Esophagus (tissue), 2 donors: Measurements from ENCODE around the gene CIT. TPM values are rescaled to one million over a fixed set of nuclear protein-coding genes. Genes with fewer than 3 reads are reported as not detected.
A peak's percentile ranks its signal among the peaks of the same experiment; 100 is the strongest.

Experiments used
- H3K27ac ChIP-seq, 2 donors: one replicate each; pipeline ENCODE4 v1.5.1; 2013; ENCODE audit warnings: low read depth in 2 of 2, mild to moderate bottlenecking in 2 of 2, inconsistent platforms in 1 of 2, low read length in 1 of 2, moderate library complexity in 1 of 2
- H3K27me3 ChIP-seq, 2 donors: one replicate each; pipeline ENCODE4 v1.6.1; 2013; ENCODE audit warnings: low read length in 2 of 2, control low read depth in 1 of 2, mild to moderate bottlenecking in 1 of 2; ENCODE audit not compliant: insufficient read depth in 2 of 2, control insufficient read depth in 1 of 2
- H3K36me3 ChIP-seq, 2 donors: one replicate each; pipeline ENCODE4 v1.6.1; 2013; ENCODE audit warnings: low read length in 1 of 2; ENCODE audit not compliant: control insufficient read depth in 2 of 2, insufficient read depth in 2 of 2
- H3K4me1 ChIP-seq, 2 donors: one replicate each; pipeline ENCODE4 v1.6.1; 2013; ENCODE audit warnings: low read length in 1 of 2; ENCODE audit not compliant: control insufficient read depth in 2 of 2, insufficient read depth in 2 of 2
- H3K4me3 ChIP-seq, 2 donors: one replicate each; pipeline ENCODE4 v1.5.1; 2013; ENCODE audit warnings: low read length in 2 of 2, mild to moderate bottlenecking in 2 of 2, low read depth in 1 of 2, moderate library complexity in 1 of 2
- H3K9me3 ChIP-seq, 2 donors: one replicate each; pipeline ENCODE4 v1.6.1; 2013; ENCODE audit warnings: mild to moderate bottlenecking in 2 of 2, low read depth in 1 of 2, low read length in 1 of 2, moderate library complexity in 1 of 2; ENCODE audit not compliant: control insufficient read depth in 2 of 2, insufficient read depth in 1 of 2
- WGBS, 2 donors: extraction: QIAGEN DNeasy Blood & Tissue Kit; methylation state at CpG; one replicate each; pipeline ENCODE4 v1.1.7; 2013; 5-methylcytosine and 5-hydroxymethylcytosine counted together
- polyA plus RNA-seq, 2 donors: library from polyadenylated mRNA; stranded (reverse); fragments of 200-250 nt; gene quantifications; one replicate each; pipeline ENCODE4 v1.2.3, GENCODE V29; 2013
- donor health status: healthy with polysubstance abuse.
- donor health status: Bipolar disorder and iron deficiency.

The CIT gene
- 1 to 10 TPM; 2.9 to 4.1 TPM for polyA plus RNA-seq

DNA sequence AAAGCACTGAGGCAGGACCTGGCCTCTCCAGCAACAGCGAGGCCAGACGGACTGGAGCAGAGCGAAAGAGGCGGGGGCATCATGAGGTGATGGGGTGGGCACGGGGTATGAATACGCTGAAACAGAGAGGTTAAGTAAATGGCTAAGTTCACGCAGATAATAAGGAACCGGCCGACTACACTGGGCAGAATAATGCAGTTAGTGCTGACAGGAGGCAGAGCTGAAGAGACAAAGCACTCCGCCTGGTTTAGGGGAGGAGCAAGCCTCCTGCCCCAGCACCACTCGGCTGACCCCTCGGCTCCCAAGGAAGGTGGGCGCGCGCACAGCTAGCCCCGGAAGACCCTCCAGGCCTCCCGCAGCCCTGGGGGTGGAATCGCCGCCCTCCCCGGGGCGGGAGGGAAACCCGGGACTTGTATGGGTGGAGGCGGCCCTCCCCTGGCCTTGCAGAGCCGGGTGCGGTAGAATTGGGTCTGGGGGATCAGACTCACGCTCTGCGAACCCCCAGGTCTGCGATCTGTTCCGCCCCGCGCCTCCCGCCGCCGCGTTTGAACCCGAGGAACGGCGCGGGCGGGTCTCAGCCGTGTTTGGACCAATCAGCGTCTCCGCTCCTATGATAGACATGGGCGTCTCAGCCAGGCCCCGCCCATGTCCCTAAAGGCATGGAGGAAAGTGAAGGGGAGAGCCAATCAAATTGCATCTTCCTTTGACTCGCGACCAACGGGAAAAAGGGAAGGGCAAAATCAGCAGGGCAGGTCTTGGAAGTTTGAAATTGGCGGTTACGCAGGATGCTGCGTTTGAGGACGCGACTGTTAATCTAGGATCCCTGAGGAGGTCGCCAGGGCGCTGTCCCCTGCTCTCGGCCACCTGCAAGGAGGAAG is at the start of gene CIT:
TSS of gene CIT (minus strand) at position 560 of the 878 bp plus-strand sequence. CDS start 1,152 bp downstream, outside the sequence.
- 0 to 1% methylated on average over 56 of the region's 56 CpGs for WGBS, 2 donors
- Histone ChIP-seq H3K9me3 (no peaks in the 10 kb centered on the region), H3K27me3 (no peaks in the 10 kb centered on the region), H3K4me1 (peaks cover 0 to 4% of the 10 kb centered on the region in 2 donors), H3K36me3 (no peaks in the 10 kb centered on the region), H3K27ac (no peak within 1 kb of the TSS), H3K4me3 (peak within 1 kb of the TSS; percentile 74 to 76)

DNA sequence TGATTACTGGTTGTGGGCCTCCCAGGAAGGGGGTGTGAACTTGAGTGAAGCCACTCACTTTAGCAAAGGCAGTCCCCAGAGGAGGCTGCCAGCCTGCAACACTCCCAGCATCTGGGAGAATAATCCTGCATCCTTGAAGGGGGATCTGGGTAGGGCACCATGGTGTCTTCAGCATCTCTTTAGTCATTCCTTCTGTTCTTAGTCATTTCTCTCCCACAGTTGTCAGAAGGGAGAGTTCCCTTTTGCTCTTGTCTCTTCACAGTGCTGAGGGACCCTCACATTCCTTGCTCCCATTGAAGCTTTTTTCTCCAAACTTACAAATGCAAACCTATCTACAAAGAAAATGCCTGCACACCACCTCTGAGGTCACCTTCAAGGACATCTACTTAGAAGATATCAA is 48.1 kb upstream of the CIT start:
- Histone ChIP-seq H3K36me3 (no peaks in the 10 kb centered on the region), H3K27ac (no peak overlapping the region), H3K9me3 (no peaks in the 10 kb centered on the region), H3K4me1 (no peaks in the 10 kb centered on the region), H3K27me3 (no peaks in the 10 kb centered on the region), H3K4me3 (no peak overlapping the region)

DNA sequence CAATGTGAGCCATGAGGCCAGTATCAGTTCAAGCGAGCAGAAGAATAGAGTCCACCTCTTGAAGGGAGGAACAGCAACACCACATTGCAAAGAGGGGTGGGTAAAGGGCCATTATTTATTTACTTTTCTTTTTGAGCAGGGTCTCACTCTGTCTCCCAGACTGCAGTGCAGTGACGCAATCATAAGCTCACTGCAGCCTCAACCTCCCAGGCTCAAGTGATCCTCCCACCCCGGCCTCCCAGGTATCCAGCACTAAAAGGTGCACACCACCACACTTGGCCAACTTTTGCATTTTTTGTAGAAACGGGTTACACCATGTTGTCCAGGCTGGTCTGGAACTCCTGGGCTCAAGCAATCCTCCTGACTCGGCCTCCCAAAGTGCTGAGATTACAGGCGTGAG is 42.9 kb upstream of the CIT start:
- no peaks in the 10 kb centered on the region for H3K9me3 ChIP-seq
- H3K27me3 ChIP-seq: no peaks in the 10 kb centered on the region
- WGBS, 2 donors: 86 to 91% methylated on average over 6 of the region's 6 CpGs
- H3K27ac ChIP-seq: no peak overlapping the region
- no peaks in the 10 kb centered on the region for H3K4me1 ChIP-seq
- no peaks in the 10 kb centered on the region for H3K36me3 ChIP-seq
- no peak overlapping the region for H3K4me3 ChIP-seq

GRCh38 chr12:119915894-119916510 is 38.9 kb upstream of the CIT start:
- no peaks in the 10 kb centered on the region for H3K4me1 ChIP-seq
- H3K9me3 ChIP-seq: no peaks in the 10 kb centered on the region
- H3K4me3 ChIP-seq: no peak overlapping the region
- 65 to 70% methylated on average over 13 of the region's 13 CpGs for WGBS, 2 donors
- no peaks in the 10 kb centered on the region for H3K36me3 ChIP-seq
- H3K27me3 ChIP-seq: no peaks in the 10 kb centered on the region
- H3K27ac ChIP-seq: no peak overlapping the region

DNA sequence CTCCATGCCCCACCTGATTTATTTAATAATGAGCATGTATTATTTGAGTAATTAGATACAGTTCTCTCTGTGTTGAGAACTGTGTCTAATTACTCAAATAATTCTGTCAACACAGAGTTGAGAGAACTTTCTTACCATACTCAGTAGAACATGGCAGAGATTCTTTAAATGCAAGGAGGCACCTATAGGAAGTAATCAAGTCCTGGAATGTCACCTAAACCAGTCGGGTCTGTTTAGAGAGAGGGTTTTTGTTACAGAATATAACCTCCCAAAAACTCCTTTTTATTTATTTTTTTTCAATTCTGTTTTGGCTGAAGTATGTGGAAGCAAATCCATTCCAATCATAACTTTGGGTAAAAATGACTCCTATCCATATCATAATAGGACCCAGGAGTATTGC is 37.5 kb upstream of the CIT start:
- 12 to 28% methylated on average over 1 of the region's 1 CpG for WGBS, 2 donors
- Histone ChIP-seq H3K4me1 (no peaks in the 10 kb centered on the region), H3K9me3 (no peaks in the 10 kb centered on the region)

DNA sequence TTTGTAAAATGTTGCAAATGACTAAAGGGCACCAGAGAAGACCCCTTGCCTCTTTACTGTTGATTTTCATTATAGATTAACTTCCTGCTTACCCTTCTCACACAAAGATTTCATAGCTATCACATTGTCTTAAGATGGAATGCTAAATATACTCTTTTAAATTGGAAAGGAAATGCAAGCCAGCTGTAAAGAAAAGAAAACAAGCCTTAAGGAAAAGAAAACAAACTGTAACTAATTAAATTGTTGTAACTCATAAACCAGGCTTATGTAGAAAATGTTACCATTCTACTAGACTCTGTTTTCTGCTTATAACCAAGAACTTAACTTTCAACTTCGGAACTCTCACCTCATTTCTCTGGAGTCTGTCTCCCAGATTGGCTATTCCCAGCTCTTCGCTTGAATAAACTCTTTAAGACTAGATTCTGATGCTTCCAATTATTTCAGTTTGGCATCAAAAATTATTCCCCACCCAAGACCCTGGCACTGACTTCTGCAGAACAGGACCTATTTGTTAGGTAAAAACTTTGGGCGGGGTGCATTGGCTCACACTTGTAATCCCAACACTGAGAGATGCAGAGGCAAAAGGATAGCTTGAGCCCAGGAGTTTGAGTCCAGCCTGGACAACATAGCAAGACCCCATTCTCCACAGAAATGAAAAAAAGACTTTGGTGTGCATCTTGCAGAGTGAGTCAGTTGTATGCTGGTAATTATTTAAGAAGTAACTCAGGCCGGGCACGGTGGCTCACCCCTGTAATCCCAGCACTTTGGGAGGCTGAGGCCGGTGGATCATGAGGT is 36.6 kb upstream of the CIT start:
- H3K4me3 ChIP-seq: no peak overlapping the region
- H3K27me3 ChIP-seq: no peaks in the 10 kb centered on the region
- H3K9me3 ChIP-seq: no peaks in the 10 kb centered on the region
- no peaks in the 10 kb centered on the region for H3K4me1 ChIP-seq
- no peaks in the 10 kb centered on the region for H3K36me3 ChIP-seq
- no peak overlapping the region for H3K27ac ChIP-seq
- 95 to 96% methylated on average over 6 of the region's 6 CpGs for WGBS, 2 donors

More for the DNA sequence above, 37.5 kb upstream of the CIT start:
- H3K27ac ChIP-seq: no peak overlapping the region
- H3K36me3 ChIP-seq: no peaks in the 10 kb centered on the region
- H3K4me3 ChIP-seq: no peak overlapping the region
- no peaks in the 10 kb centered on the region for H3K27me3 ChIP-seq

- Histone ChIP-seq H3K27me3 (no peaks in the 10 kb centered on the region), H3K4me1 (no peaks in the 10 kb centered on the region), H3K4me3 (no peak overlapping the region), H3K9me3 (no peaks in the 10 kb centered on the region), H3K27ac (no peak overlapping the region), H3K36me3 (no peaks in the 10 kb centered on the region)
- 61 to 69% methylated on average over 4 of the region's 4 CpGs for WGBS, 2 donors
Observed at GRCh38 chr12:119911182-119911581, 34.1 kb upstream of the CIT start.

DNA sequence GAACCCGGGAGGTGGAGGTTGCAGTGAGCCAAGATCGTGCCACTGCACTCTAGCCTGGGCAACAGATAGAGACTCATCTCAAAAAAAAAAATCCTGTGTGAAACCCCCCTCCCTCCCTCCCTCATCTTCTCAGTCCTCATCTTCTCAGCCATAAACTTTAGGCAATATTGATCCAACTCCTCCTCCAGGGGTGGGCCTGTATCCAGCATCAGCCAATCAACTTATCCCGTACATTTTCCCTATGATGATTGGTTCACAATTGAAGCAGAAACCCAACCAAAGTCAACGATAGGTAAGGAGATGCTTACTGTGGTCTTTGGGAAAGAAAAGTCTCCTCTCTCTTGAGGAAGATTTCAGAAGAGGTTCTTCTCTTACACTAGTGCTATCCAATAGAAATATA is 33.5 kb upstream of the CIT start:
- Histone ChIP-seq H3K9me3 (no peaks in the 10 kb centered on the region), H3K27me3 (no peaks in the 10 kb centered on the region), H3K27ac (no peak overlapping the region), H3K36me3 (no peaks in the 10 kb centered on the region), H3K4me3 (no peak overlapping the region), H3K4me1 (no peaks in the 10 kb centered on the region)
- 83 to 90% methylated on average over 4 of the region's 4 CpGs for WGBS, 2 donors

DNA sequence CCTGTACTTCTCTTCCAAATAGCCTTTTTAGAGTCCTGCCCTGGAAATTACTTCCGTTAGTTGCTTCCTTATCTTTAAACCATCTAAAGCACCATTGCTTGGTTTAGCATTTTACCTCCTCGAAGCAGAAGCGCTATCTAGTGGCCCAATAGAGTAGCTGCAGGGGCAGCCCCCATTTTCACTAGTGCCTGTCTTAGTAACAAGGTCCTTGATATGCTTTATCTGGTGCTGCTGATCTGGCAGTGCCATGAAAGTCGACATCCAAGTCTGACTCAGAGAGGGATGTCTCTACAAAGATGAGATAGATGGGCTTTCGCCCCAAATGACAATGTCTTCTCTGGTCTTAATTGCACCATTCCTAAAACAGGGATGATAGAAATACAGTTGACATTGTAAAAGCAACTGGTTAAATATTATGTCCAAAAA is 25.0 kb upstream of the CIT start:
- H3K4me1 ChIP-seq: no peaks in the 10 kb centered on the region

More for the DNA sequence above, 25.0 kb upstream of the CIT start:
- no peaks in the 10 kb centered on the region for H3K36me3 ChIP-seq
- no peak overlapping the region for H3K4me3 ChIP-seq
- H3K9me3 ChIP-seq: no peaks in the 10 kb centered on the region
- WGBS, 2 donors: 1 to 2% methylated on average over 5 of the region's 5 CpGs
- no peak overlapping the region for H3K27ac ChIP-seq
- H3K27me3 ChIP-seq: no peaks in the 10 kb centered on the region
